A673 (cell line): ENCODE results near the gene CLIC5. TPM values are rescaled to one million over a fixed set of nuclear protein-coding genes. Genes with fewer than 3 reads are reported as not detected.

ENCODE experiments used
- BruUV-seq: library from RNA; stranded (reverse); fragments of 400-500 nt; replicated peaks from 2 replicates; lab custom pipeline; 2021; lab: Mats Ljungman, UMichigan
- CTCF ChIA-PET: fragments of 300-600 bp; sonication (Branson Sonifier 250); formaldehyde crosslinking; loops from one replicate; lab custom pipeline; 2022; ENCODE audit warnings: antibody characterized with exemption; lab: Charles Lee
- POLR2A ChIA-PET: fragments of 300-600 bp; sonication (Branson Sonifier 250); formaldehyde crosslinking; loops from one replicate; lab custom pipeline; 2022; ENCODE audit warnings: antibody characterized with exemption; ENCODE audit not compliant: low non-redundant PET; lab: Charles Lee
- DNase-seq: peaks from one replicate; pipeline ENCODE4 v3.0.0-alpha.2; 2015; ENCODE audit warnings: low spot score
- H3K27ac ChIP-seq: fragments of 200-600 bp; sonication (generic); 2 replicates; pipeline ENCODE4 v1.5.1; 2016; ENCODE audit warnings: mixed run types, low read depth, mild to moderate bottlenecking, mixed read lengths, antibody characterized with exemption, low read length; ENCODE audit not compliant: poor library complexity, severe bottlenecking
- H3K27me3 ChIP-seq: fragments of 200-600 bp; sonication (generic); replicated peaks from 2 replicates; pipeline ENCODE4 v1.6.1; 2017; ENCODE audit warnings: mixed run types, low read depth, mild to moderate bottlenecking, mixed read lengths, antibody characterized with exemption, low read length; ENCODE audit not compliant: insufficient read depth, poor library complexity
- H3K36me3 ChIP-seq: fragments of 200-600 bp; sonication (generic); 2 replicates; pipeline ENCODE4 v1.6.1; 2016; ENCODE audit warnings: mixed run types, mild to moderate bottlenecking, mixed read lengths, antibody characterized with exemption, low read length; ENCODE audit not compliant: insufficient read depth, poor library complexity, severe bottlenecking
- H3K4me1 ChIP-seq: fragments of 200-600 bp; sonication (generic); 2 replicates; pipeline ENCODE4 v1.6.1; 2017; ENCODE audit warnings: mixed run types, mild to moderate bottlenecking, mixed read lengths, antibody characterized with exemption, low read length; ENCODE audit not compliant: insufficient read depth, poor library complexity, severe bottlenecking
- H3K4me3 ChIP-seq: fragments of 200-600 bp; sonication (generic); 2 replicates; pipeline ENCODE4 v1.5.1; 2016; ENCODE audit warnings: low read depth, mixed run types, mild to moderate bottlenecking, mixed read lengths, low read length; ENCODE audit not compliant: poor library complexity, severe bottlenecking
- H3K9me3 ChIP-seq: fragments of 200-600 bp; sonication (generic); 2 replicates; pipeline ENCODE4 v1.6.1; 2016; ENCODE audit warnings: mixed run types, low read depth, mild to moderate bottlenecking, mixed read lengths, antibody characterized with exemption, low read length; ENCODE audit not compliant: poor library complexity, severe bottlenecking
- EZH2 ChIP-seq: fragments of 200-600 bp; sonication (generic); IDR thresholded peaks from 2 replicates; pipeline ENCODE4 v1.6.1; 2017; ENCODE audit warnings: borderline replicate concordance, low read depth, mild to moderate bottlenecking, mixed read lengths, antibody characterized with exemption, low read length; ENCODE audit not compliant: poor library complexity, severe bottlenecking
- intact Hi-C: fragments of 100-400 bp; cut with micrococcal nuclease; formaldehyde crosslinking; loops from one replicate; pipeline ENCODE4 v1.10.0; 2022; ENCODE audit not compliant: unreplicated experiment
- total RNA-seq: library from RNA; stranded (reverse); gene quantifications from 2 replicates; pipeline ENCODE4 v1.2.3, GENCODE V29; 2021
- TF ChIP-seq, protein P1 (sequence below): fragments of 300-800, 200-600 bp; sonication (generic); conservative IDR thresholded peaks from 2 replicates; pipeline ENCODE4 v1.5.1; 2017; ENCODE audit warnings: low read depth, mild to moderate bottlenecking, antibody characterized with exemption, low read length, moderate library complexity, mixed read lengths

CLIC5 gene
- total RNA-seq, 1 experiment from 2014 or later = not detected

DNA sequence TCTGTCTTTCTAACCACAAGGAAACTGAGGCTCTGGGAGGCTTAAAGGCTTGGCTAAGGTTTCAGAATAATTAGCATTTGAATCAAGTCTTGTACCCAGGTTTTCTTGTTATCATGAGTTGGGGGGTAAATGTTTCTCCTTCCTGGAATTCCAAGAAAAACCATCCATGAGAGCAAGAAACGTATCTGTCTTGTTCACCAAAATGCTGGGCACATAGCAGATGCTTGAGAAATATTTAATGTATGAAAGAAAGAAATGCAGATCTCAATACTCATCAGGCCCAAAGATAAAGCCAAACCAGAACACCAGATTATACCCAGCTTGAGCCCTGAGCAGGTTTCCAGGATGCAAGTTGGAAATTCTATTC, 164.6 kb downstream of the CLIC5 start:
- CTCF ChIA-PET = no interaction called here
- no TSS peak for BruUV-seq

DNA sequence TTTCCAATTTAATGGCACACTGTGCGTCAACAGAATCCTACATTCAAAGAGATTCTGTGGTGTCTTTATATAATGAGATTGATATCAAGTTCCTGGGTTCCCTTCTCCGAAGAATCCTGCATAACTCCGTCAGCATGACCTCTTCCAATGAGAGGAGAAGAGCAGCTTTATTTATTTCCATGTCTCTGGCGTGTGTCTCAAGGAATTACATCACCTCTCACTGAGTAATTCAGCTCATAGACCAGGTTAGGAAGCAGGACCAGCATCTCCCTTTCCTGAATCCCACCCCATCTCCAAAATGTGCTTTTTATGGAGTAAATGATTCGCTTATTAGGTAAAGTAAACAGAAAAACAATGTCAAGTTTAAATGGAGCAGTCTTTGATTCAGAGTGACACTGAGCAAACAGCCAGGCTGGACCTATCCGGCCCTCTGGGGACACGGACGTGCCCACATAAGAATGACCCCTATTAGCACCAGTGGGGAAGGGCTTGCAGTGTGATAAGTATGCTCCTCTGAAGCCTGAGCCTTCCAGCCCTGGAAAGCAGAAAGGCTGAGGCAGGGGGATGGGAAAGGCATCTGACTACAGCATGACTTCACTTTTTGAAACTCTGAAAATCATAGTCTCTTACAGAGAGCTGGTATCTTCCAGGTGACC, 165.2 kb downstream of the CLIC5 start:
- no peak overlapping the region for H3K27ac ChIP-seq
- POLR2A ChIA-PET = no interaction called here

More for the DNA sequence above, 164.6 kb downstream of the CLIC5 start:
- H3K9me3 ChIP-seq = no peaks in the 10 kb centered on the region
- H3K27ac ChIP-seq = no peak overlapping the region
- POLR2A ChIA-PET = no interaction called here
- no peak for DNase-seq
- H3K27me3 ChIP-seq = no peaks in the 10 kb centered on the region
- H3K4me3 ChIP-seq = no peak overlapping the region
- TF ChIP-seq EZH2 = no peak
- TF ChIP-seq, protein P1, sequence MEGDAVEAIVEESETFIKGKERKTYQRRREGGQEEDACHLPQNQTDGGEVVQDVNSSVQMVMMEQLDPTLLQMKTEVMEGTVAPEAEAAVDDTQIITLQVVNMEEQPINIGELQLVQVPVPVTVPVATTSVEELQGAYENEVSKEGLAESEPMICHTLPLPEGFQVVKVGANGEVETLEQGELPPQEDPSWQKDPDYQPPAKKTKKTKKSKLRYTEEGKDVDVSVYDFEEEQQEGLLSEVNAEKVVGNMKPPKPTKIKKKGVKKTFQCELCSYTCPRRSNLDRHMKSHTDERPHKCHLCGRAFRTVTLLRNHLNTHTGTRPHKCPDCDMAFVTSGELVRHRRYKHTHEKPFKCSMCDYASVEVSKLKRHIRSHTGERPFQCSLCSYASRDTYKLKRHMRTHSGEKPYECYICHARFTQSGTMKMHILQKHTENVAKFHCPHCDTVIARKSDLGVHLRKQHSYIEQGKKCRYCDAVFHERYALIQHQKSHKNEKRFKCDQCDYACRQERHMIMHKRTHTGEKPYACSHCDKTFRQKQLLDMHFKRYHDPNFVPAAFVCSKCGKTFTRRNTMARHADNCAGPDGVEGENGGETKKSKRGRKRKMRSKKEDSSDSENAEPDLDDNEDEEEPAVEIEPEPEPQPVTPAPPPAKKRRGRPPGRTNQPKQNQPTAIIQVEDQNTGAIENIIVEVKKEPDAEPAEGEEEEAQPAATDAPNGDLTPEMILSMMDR = no peak
- intact Hi-C loops = no loop called here
- peaks cover 1% of the 10 kb centered on the region for H3K4me1 ChIP-seq
- H3K36me3 ChIP-seq = no peaks in the 10 kb centered on the region

DNA sequence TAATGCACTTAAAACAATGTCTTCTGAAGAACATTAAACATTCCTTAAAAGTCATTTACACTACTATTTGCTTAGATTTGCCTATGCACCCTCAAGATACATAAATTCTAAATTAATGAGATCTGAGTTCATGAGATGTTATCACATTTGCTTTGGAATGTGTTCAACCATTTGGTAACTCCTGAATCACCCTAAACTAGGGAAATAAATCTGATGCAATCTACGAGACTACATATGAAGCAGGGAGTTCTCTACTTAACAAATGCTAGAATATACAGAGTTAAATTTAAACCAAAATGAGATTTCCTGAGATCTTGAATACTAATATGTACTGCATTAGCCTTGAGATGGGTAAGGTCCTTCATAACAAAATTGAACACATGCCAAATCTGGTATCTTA, 170.1 kb downstream of the CLIC5 start:
- POLR2A ChIA-PET = no interaction called here
- CTCF ChIA-PET = no interaction called here
- Histone ChIP-seq H3K4me3 (no peak overlapping the region), H3K9me3 (no peaks in the 10 kb centered on the region), H3K27me3 (no peaks in the 10 kb centered on the region), H3K27ac (no peak overlapping the region), H3K36me3 (no peaks in the 10 kb centered on the region), H3K4me1 (peaks cover 15% of the 10 kb centered on the region)
- TF ChIP-seq, protein P1 = no peak
- TF ChIP-seq EZH2 = no peak
- DNase-seq = peak; percentile 37
- BruUV-seq = no TSS peak
- intact Hi-C loops = no loop called here

More for the DNA sequence above, 165.2 kb downstream of the CLIC5 start:
- Histone ChIP-seq H3K27me3 (no peaks in the 10 kb centered on the region), H3K4me1 (peaks cover 6% of the 10 kb centered on the region), H3K9me3 (no peaks in the 10 kb centered on the region), H3K36me3 (no peaks in the 10 kb centered on the region), H3K4me3 (no peak overlapping the region)
- CTCF ChIA-PET = no interaction called here
- no peak for DNase-seq
- TF ChIP-seq, protein P1 = no peak
- TF ChIP-seq EZH2 = no peak
- BruUV-seq = no TSS peak
- intact Hi-C loops = no loop called here
